PC-9 (cell line): Measurements from ENCODE around the gene TELO2.

Experiments used
- CTCF ChIP-seq: fragments of 200-600 bp; sonication (generic); conservative IDR thresholded peaks from 2 replicates; pipeline ENCODE4 v1.6.1; 2017; ENCODE audit warnings: mixed run types, antibody characterized with exemption, mild to moderate bottlenecking, moderate library complexity
- EZH2 ChIP-seq: fragments of 200-600 bp; sonication (generic); IDR thresholded peaks from 2 replicates; pipeline ENCODE4 v1.8.0; 2017; ENCODE audit warnings: antibody characterized with exemption, low read depth

DNA sequence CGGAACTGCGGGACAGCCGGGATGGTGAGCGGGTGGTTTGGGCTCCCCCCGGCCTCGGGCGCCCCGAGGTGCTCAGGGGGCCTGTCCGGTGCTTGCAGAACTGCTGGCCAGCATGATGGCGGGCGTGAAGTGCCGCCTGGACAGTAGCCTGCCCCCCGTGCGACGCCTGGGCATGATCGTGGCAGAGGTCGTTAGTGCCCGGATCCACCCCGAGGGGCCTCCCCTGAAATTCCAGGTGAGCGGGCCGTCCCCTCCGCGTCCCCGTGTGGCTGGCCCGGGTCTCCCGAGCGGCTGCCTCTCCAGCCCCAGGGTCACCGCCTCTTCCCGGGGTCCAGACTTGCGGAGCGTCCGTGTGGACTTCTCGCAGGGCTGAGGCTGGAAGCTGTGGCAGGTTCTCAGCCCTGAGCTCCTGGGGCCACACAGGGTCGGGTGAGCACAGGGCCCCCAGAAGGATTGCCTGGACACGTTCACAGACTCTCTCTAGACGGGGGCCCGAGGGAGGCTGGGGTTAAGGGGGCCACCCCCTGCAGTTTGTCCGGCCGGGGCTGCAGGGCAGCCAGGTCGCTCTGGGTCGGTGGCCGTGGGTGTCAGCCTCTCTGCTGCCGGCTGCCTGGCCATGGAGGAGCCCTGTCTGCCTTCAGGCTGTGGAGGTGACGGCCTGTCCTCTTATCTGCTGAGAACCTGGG lies 7.4 kb downstream of the TELO2 start:
- TF ChIP-seq CTCF (no peak), EZH2 (no peak)
